HG03159 (cell line): ENCODE data around the gene HOOK1.
A peak's percentile ranks its signal among the peaks of the same experiment; 100 is the strongest.
"Not testable (repeated sequence)": the region's sequence is repeated elsewhere in the genome, so short reads cannot be mapped to it uniquely, and the experiment has no call there.

Experiments used
- ATAC-seq: cut with Tn5 transposase; IDR thresholded peaks from one replicate; pipeline ENCODE4 v1.9.1; 2021; ENCODE audit warnings: mild to moderate bottlenecking, moderate library complexity; ENCODE audit not compliant: unreplicated experiment

HOOK1 gene

GRCh38 chr1:59885160-59885832 lies 70.5 kb downstream of the HOOK1 start:
- ATAC-seq = no peak

GRCh38 chr1:59892841-59893811 lies 78.4 kb downstream of the HOOK1 start:
- ATAC-seq = no peak

GRCh38 chr1:59897165-59897564 lies 82.4 kb downstream of the HOOK1 start:
- ATAC-seq = no peak

- ATAC-seq = no peak
Observed at GRCh38 chr1:59898927-59899326, 84.2 kb downstream of the HOOK1 start.

- ATAC-seq = no peak
Observed at GRCh38 chr1:59900640-59901039, 85.9 kb downstream of the HOOK1 start.

GRCh38 chr1:59901770-59902388 lies 87.1 kb downstream of the HOOK1 start:
- no peak for ATAC-seq

- peak; percentile 76 for ATAC-seq
Observed at GRCh38 chr1:59903141-59903754, 88.5 kb downstream of the HOOK1 start.

GRCh38 chr1:59906931-59907330 lies 92.2 kb downstream of the HOOK1 start:
- no peak for ATAC-seq

GRCh38 chr1:59908084-59908483 lies 93.3 kb downstream of the HOOK1 start:
- no peak for ATAC-seq

GRCh38 chr1:59908682-59909081 lies 93.9 kb downstream of the HOOK1 start:
- no peak for ATAC-seq

GRCh38 chr1:59914791-59915286 lies 100.1 kb downstream of the HOOK1 start:
- not testable (repeated sequence) for ATAC-seq

- ATAC-seq = no peak
Observed at GRCh38 chr1:59915516-59915915, 100.8 kb downstream of the HOOK1 start.

GRCh38 chr1:59917026-59917784 lies 102.5 kb downstream of the HOOK1 start:
- ATAC-seq = no peak

- no peak for ATAC-seq
Observed at GRCh38 chr1:59917785-59918180, 103.0 kb downstream of the HOOK1 start.

- no peak for ATAC-seq
Observed at GRCh38 chr1:59919746-59920145, 105.0 kb downstream of the HOOK1 start.

- not testable (repeated sequence) for ATAC-seq
Observed at GRCh38 chr1:59921258-59921899, 106.6 kb downstream of the HOOK1 start.

- no peak for ATAC-seq
Observed at GRCh38 chr1:59924653-59925052, 109.9 kb downstream of the HOOK1 start.
